HG03378 (cell line): Measurements from ENCODE around the gene LRIG2.
A peak's percentile ranks its signal among the peaks of the same experiment; 100 is the strongest.
"Not testable (repeated sequence)": the region's sequence is repeated elsewhere in the genome, so short reads cannot be mapped to it uniquely, and the experiment has no call there.

Source experiments
- ATAC-seq: cut with Tn5 transposase; IDR thresholded peaks from one replicate; pipeline ENCODE4 v1.9.1; 2021; ENCODE audit warnings: mild to moderate bottlenecking, moderate library complexity; ENCODE audit not compliant: unreplicated experiment

The LRIG2 gene, protein sequence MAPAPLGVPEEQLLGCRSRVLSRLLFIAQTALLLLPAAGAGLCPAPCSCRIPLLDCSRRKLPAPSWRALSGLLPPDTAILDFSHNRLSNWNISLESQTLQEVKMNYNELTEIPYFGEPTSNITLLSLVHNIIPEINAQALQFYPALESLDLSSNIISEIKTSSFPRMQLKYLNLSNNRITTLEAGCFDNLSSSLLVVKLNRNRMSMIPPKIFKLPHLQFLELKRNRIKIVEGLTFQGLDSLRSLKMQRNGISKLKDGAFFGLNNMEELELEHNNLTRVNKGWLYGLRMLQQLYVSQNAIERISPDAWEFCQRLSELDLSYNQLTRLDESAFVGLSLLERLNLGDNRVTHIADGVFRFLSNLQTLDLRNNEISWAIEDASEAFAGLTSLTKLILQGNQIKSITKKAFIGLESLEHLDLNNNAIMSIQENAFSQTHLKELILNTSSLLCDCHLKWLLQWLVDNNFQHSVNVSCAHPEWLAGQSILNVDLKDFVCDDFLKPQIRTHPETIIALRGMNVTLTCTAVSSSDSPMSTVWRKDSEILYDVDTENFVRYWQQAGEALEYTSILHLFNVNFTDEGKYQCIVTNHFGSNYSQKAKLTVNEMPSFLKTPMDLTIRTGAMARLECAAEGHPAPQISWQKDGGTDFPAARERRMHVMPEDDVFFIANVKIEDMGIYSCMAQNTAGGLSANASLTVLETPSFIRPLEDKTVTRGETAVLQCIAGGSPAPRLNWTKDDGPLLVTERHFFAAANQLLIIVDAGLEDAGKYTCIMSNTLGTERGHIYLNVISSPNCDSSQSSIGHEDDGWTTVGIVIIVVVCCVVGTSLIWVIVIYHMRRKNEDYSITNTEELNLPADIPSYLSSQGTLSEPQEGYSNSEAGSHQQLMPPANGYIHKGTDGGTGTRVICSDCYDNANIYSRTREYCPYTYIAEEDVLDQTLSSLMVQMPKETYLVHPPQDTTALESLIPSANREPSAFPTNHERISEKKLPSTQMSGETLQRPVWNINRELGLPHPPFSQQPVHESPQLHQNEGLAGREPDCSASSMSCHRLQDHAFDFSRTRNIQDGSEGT

DNA sequence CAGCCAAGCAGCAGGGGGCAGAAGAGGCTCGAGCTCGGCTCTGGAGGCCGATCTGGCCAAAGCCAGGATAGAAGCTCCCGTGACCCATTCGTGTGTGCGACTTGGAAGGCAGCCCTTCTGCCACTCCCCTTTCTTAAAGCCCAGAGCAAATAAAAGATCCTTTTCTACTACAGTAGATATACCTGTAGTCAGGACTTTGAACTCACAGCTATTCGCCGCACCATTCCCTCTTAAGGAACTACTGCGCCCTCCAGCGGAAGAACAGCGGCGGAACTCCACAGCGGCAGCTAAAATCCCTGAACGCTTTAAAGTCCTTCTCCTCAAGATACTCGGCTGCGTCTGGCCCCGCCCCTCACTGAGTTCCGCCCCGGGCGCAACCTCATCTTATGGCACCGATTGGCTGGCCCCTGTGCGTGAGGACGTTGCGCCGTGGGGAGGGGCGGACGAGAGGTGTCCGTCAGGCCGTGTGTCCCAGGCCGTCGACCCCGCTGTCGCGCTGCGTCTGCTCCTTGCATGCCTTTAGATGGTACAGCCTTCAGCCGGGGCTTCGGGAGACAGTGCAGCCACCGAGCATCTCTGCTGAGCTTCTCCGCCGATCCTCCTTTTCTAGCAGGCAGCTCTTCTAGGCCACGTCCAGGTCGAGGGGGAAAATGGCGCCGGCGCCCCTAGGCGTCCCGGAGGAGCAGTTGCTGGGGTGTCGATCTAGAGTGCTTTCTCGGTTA is at the start of gene LRIG2:
Gene LRIG2, plus strand, starts transcription at position 442 of the 722 bp plus-strand sequence. Its CDS starts 209 bp downstream, at position 651.
- ATAC-seq, result peak; percentile 91

DNA sequence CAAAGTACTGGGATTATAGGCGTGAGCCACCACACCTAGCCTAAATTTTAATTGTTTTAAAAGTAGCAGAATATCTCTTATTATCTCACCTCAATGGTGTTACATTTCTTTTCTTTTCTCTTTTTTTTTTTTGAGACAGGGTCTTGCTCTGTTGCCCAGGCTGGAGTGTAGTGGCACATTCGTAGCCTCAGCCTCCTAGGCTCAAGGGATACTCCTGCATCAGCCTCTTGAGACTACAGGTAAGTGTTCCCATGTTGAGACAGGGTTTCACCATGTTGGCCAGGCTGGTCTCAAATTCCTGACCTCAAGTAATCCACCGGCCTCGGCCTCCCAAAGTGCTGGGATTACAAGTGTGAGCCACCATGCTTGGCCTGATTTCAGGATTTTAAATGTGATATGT is 49.7 kb upstream of the LRIG2 start:
- not testable (repeated sequence) for ATAC-seq

DNA sequence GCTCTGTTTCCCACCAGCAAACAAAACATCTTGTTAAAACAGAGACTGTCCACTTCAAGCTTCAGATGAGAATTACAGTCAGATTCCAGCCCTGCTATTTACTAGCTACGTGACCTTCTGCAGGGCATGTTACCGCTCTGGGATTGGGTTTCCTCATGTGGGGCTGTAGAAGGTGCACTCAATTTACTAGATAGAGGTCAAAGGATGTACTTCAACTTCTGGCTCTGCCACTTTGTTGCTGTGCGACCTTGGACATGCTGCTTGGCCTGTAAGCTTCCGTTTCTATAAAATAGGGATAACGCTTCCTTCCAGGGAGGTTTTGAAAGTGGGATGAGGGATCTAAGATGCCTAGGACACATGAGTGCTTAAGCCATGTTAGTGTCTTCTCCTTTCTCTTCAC is 46.0 kb upstream of the LRIG2 start:
- ATAC-seq, result no peak

DNA sequence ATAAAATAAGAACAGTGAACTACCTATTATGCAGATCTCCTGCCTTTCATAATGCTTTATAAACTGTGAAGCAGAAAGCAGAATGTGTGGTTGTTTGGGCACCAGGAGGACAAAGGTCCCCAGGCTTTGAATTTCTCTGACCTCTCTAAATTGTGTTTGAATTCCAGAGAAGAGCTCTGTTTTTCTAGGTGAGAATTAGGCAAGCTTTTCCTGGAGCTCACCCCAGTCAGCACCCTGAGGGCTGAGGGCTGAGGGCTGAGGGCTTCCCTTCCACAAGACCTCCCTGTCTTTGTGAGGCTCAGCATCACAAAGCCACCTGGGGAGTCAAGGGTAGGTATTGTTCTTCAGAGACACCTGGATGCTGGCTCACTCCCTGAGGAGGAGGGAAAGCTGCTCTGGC is 45.5 kb upstream of the LRIG2 start:
- ATAC-seq, result no peak

DNA sequence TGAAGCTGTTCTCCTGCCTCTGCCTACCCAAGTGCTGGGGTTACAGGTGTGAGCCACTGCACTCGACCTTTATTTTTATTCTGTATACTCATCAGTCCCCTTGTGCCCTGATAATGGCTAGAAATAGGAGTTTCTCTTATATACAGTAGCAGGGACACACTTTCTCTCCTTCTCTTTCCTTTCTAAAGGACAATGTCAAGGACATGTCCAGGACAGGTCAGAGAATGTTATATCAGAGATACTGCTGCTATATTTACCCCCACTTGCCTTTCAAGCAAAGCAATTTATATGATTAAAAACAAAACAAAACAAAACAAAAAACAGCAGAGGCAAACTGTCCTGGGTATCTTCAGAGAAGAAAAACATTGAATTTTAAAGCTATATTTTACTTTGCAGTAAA is 43.2 kb upstream of the LRIG2 start:
- ATAC-seq, result no peak

DNA sequence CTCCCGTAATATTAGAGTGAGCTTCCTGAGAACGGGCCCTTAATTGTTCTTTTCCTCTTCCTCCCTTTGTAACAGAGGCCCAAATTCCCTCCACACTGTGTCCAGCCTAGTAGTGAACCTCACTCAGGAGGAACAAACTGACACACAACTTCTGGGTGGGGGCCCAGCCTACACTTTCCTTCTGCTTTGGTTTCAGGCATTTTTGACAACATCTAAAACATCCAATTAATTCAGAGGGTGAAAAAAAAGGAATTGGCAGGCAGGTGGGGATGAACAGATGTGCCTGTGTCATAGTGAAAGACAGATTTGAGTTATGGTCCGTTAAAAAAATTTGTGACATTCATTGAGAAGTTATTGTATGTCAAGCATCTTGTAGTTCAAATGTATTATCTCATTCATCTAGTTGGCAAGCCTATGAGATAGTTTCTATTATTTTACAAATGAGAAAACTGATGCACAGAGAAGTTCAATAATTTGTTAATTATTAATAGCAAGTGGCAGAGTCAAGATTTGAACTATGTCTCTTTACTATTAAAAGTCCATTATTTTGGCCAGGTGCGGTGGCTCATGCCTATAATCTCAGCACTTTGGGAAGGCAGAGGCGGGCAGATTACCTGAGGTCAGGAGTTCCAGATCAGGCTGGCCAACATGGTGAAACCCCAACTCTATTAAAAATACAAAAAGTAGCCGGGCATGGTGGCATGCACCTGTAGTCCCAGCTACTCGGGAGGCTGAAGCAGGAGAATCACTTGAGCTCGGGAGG is 41.6 kb upstream of the LRIG2 start:
- no peak for ATAC-seq

DNA sequence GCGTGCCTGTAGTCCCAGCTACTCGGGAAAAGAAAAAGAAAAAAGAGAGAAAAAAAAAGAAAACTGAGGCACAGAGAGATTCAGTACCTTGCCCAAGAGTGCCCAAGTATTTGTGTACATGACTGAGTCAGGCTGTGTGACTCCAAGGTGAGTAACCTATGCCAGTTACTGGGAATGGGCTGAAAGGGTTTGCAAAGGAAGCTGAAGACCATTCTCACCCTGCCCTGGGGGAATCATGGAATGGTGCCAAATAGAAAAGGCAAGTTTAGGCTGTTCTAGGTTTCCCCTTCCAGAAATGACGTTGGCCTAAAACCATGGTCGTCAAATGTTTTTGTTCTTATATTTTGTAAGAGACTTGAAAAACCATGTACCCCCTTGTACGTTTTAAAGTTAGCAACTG is 37.9 kb upstream of the LRIG2 start:
- ATAC-seq, result no peak

DNA sequence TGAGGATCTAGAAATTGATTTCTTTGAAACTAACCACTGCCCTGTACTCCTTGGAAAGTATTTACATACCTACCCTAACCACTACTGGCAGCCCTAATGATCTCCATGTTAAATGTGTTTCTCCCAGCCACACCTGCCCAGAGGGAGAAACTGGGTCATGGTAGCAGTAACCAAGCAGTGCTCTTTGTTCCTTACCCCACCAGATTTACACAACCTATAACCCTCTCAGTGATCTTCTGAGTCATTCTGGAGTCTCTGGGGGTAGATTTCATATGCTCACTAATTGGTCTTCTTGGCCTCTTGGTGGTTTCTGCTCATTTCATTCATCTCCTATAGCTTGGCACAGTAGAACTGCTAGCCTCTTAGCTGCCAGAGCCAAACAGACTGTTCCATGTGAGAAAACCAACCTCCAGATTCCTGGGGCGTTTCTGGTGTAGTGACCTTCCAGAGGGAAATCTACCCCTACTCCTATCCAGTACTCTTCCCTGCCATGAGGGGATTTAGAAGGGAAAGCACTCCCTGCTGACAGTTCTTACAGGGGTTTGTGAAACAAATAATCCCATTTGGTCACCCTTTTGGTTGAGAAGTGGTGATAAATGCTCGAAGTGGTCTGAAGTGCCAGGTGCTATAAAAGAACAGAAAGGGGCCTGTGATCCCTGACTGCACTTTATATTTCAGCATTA is 36.2 kb upstream of the LRIG2 start:
- ATAC-seq, result peak; percentile 69

DNA sequence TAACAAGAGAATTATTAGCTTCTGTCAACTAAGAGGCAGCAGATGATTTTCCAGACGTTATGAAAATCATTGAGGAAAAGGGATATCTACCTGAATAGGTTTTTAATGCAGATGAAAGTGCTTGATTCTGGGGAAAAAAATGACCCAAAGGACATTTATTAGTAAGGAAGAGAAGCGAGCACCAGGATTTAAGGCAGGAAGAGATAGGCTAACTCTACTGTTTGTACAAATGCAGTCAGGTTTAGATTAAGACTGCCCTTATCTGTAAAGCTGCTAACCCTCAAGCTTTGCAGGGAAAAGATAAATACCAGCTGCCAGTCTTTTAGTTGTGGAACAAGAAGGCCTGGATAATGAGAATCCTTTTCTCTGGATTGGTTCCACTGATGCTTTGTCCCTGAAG is 33.0 kb upstream of the LRIG2 start:
- ATAC-seq, result no peak

DNA sequence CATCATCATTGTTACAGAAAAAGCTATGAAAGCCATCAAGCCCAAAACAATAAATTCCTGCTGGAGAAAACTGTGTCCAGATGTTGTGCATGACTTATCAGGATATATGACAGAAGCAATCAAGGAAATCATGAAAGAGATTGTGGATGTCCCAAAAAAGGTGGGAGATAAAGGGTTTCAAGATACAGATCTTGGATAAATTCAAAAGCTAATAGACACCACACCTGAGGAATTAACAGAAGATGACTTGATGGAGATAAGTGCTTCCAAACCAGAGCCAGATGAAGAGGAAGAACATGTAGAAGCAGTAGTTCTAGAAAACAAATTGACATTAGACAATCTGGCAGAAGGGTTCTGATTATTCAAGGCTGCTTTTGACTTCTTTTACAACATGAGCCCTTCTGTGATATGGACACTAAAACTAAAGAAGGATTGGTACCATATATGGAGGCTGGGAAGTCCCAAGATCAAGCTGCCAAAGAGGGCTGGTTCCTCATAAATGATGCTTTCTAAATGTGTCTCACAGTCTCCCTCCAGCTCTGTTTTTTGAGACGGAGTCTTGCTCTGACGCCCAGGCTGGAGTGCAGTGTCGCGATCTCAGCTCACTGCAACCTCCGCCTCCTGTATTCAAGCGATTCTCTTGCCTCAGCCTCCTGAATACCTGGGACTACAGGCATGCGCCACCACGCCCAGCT is 32.1 kb upstream of the LRIG2 start:
- ATAC-seq, result no peak

DNA sequence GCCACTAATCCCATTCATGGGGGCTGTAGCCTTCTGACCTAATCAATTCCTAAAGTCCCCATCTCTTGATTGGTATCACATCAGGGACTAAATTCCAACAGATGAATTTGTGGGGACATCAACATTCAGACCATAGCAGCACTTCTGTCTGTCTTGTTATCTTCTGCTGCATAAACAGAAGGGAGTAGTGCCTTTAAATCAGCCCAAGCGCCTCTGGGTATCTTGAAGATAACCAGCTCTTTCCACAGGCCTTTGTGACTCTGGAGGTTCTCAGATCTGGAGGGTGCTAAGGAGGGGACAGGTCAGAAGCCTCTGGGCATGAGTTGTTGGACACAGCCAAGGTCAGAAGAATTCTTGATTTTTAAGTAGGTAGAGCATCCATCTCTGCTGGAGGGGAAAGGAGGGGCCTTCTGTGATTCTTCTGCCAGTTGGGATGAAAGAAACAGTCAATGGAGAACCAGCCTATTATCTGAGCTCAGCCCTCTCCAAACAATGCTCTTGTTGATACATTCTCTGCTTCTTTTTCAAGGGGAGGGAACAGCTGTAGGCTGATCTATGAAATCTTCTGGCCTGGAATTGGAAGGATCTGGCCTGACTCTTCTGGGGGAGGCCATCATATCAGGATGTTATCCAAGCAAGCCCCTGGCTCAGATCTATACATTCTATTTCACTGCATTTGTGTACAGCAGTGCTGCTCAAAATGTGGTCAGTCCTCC is 31.3 kb upstream of the LRIG2 start:
- ATAC-seq, result no peak

DNA sequence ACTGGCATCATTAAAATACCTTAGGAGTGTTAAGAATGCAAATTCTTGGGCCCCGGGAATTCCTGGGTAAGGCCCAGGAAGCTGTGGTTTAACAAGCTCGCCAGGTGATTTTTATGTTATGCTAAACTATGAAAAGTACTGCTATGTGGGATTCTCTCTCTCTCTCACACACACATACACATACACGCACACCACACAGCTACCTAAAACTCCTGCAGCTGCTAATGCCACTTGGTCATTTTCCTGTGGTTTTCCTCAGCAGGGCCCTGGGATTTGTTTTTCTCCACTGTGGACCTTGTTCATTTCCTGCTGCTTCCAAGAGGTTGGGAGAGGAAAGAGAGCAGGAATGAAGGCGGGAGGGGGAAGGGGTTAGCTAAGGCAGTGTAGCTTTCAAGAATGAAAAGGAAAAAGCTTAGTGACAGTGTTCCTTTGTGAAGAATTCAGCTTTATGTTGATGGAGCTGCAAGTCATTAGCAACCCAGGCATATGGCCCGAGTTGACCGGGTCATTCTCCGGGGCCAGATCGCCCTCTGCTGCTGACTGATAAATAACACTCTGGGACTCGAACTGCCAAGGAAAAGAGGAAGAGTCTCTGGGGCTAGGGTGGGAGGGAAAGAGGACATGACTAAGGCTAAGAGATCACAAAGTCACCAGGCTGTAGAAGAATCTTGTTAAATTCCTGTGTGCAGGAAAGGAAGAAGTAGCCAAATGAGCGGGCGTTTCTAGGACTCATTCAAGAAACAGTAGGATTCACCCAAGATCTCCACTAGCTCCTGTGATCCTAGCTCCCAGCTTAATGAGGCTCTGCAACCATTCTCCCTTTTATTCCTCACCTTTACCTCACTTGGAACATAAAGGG is 30.5 kb upstream of the LRIG2 start:
- peak; percentile 63 for ATAC-seq

DNA sequence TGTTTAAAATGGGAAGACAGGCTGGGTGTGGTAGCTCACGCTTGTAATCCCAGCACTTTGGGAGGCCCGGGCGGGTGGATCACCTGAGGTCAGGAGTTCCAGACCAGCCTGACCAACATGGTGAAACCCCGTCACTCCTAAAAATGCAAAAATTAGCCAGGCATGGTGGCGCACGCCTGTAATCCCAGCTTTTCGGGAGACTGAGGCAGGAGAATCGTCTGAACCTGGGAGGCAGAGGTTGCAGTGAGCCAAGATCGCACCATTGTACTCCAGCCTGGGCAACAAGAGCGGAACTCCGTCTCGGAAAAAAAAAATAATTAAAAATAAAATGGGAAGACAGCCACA is 29.9 kb upstream of the LRIG2 start:
- not testable (repeated sequence) for ATAC-seq

DNA sequence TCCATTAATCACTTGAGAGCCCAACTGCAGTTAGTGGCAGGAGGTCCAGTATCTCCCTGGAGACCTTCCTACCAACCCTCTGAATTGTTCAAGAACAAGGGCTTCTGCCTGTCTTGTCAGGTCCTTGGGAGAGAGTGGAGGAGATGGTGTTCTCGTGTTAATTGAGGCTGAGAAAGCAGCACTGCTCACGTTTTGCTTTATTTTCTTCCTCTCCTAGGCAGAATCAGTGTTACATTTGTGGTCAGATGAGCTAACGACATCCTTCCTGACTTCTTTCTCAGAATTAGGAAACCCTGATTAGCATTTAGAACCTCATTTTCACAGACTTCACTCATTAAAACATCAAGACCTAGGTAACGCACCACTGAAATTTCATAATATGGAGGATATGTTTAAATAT is 26.4 kb upstream of the LRIG2 start:
- no peak for ATAC-seq

DNA sequence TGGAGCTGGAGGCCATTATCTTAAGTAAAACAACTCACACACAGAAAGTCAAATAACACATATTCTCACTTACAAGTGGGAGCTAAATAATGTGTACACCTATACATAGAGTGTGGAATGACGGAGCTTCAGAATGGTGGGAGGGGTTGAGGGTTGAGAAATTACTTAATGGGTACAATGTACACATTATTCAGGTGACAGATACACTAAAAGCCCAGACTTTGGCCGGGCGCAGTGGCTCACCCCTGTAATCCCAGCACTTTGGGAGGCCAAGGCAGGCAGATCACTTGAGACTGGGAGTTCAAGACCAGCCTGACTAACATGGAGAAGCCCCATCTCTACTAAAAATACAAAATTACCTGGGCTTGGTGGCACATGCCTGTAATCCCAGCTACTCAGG is 24.9 kb upstream of the LRIG2 start:
- ATAC-seq, result no peak

DNA sequence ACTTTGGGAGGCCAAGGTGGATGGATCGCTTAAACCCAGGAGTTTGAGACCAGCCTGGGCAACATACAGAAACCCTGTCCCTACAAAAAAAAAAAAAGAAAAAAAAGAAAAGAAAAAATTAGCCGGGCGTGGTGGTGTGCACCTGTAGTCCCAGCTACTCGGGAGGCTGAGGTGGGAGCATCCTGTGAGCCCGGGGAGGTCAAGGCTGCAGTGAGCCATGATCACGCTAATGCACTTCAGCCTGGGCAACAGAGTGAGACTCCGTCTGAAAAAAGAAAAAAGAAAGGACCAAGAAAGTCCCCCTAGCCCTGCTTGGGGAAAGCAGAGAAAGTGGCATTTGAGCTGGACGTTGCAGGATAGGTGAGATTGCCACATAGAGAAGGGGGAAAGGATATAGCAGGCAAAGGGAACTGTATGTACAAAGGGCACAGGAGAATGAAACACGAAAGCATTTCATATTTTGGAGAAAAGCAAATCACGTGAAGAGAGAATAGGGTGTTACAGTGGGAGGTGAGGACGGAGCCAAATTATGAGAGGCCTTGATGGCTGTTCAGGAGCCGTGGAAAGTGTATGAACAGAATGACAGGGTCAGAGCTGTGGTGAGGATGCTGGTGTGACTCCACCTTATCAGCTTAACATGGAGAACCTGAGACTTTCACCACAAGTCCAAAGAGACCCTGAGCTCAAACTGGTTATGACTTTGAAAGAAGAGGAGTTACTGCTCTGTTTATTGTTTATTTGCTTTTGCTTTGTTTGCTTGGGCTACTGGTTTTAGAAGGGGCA is 19.5 kb upstream of the LRIG2 start:
- no peak for ATAC-seq

DNA sequence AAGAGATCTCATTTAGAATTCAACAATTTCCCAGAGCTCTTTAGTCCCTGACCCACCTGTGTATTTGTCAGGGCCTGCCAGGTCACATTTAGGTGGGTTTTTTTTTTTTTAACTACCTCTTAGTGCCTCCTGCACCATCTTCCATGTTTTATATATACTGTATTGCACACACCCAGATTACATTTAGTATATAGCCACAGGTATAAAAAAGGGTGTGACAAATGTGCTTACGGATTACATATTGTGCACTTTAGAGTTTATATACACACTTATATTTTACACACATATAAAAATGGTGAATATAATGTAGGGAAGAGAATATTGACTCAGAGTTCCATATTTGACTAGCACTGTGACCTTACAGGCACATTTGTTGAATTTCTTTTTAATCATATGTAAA is 17.4 kb upstream of the LRIG2 start:
- no peak for ATAC-seq
